HEK293T (cell line): ENCODE data around the gene CD300LF.

ENCODE experiments used
- ARNT ChIP-seq: fragments of 450-650 bp; IDR thresholded peaks from 2 replicates; pipeline ENCODE4 v1.6.1; 2017; ENCODE audit warnings: mild to moderate bottlenecking
- BHLHE40 ChIP-seq: fragments of 450-650 bp; IDR thresholded peaks from 2 replicates; pipeline ENCODE4 v1.6.1; 2016; ENCODE audit warnings: mild to moderate bottlenecking, moderate library complexity, borderline replicate concordance
- FOXK2 ChIP-seq: fragments of 450-650 bp; IDR thresholded peaks from 2 replicates; pipeline ENCODE4 v1.6.1; 2016; ENCODE audit warnings: mild to moderate bottlenecking
- FOXM1 ChIP-seq: fragments of 450-650 bp; IDR thresholded peaks from 2 replicates; pipeline ENCODE4 v1.6.1; 2017; ENCODE audit warnings: mild to moderate bottlenecking, borderline replicate concordance
- SP1 ChIP-seq: fragments of 450-650 bp; IDR thresholded peaks from 2 replicates; pipeline ENCODE4 v1.6.1; 2017
- ZNF384 ChIP-seq: fragments of 450-650 bp; IDR thresholded peaks from 2 replicates; pipeline ENCODE4 v1.6.1; 2016

DNA sequence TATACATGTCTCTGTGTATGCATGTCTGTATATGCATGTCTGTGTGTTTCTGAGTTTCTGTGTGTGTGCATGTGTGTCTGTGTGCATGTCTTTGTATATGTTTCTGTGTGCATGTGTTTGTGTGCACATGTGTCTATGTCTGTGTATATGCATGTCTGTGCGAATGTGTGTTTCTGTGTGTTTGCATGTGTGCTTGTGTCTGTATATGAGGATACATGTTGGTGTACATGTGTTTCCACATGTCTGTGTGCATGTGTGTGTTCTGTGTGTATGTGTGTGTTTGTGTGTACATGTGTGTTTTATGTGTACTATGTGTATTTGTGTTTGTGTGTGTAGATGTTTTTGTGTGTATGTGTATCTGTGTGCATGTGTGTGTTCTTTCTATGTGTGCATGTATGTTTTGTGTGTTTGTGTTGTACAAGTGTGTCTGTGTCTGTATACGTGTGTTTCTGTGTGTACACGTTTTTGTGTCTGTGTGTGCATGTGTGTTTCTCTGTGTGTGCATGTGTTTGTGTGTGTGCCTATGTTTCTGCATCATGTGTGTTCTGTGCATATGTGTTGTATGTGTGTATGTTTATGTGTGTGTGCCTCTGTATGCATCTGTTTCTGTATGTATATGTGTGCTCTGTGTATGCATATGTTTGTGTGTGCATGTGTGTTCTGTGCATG lies 15.4 kb upstream of the CD300LF start:
- no peak for TF ChIP-seq FOXK2
- TF ChIP-seq BHLHE40: no peak
- TF ChIP-seq SP1: no peak
- TF ChIP-seq FOXM1: no peak
- no peak for TF ChIP-seq ZNF384
- TF ChIP-seq ARNT: no peak
